ENCODE data around the gene ZNF507. TPM values are rescaled to one million over a fixed set of nuclear protein-coding genes. Genes with fewer than 3 reads are reported as not detected.

Gene ZNF507
- total RNA-seq, 4 donors from 2014 or later, result 12.6 to 19.1 (median 17.9) TPM

DNA sequence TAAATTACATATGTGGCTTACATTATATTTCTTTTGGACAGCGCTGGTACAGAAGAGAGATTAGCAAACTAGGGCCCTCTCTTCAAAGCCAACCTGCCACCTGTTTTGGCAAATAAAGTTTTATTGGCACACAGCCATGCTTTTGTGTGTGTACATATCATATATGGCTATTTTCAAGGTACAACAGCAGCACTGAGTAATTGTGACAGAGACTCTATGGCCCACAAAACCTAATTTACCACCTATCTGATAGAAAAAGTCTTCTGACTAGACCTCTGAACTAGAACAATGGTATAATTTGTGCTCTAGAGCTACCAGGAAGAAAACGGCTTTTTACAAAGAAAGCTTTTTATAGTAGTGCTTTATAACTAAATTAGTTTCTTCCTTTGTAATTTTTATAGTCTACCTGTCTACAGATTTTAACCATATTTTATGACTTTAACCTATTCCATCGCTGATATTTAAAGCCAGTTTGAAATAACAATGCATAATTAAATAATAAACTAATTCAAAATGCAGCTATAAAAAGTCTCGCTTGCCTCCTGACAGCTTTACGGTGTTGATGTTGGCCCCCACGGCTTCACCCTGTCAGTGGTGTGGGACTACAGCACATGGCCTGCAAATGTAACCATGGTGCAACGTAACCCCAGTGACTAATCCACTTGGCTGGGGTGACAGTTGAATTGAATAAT is 42.4 kb downstream of the ZNF507 start:
- Histone ChIP-seq H3K36me3 (peaks cover 5 to 34% (median 16%) of the 10 kb centered on the region in 4 donors), H3K27me3 (no peaks in the 10 kb centered on the region), H3K9me3 (no peaks in the 10 kb centered on the region), H3K4me1 (no peaks in the 10 kb centered on the region), H3K4me3 (no peak overlapping the region), H3K27ac (replicated peaks in 1 of 4) (no peak overlapping the region)
- 88% methylated on average over 7 of the region's 7 CpGs for WGBS
- no peak for TF ChIP-seq POLR2A (IDR thresholded peaks at IDR 0.05; ENCODE audit: low read depth)
- TF ChIP-seq, protein P1, sequence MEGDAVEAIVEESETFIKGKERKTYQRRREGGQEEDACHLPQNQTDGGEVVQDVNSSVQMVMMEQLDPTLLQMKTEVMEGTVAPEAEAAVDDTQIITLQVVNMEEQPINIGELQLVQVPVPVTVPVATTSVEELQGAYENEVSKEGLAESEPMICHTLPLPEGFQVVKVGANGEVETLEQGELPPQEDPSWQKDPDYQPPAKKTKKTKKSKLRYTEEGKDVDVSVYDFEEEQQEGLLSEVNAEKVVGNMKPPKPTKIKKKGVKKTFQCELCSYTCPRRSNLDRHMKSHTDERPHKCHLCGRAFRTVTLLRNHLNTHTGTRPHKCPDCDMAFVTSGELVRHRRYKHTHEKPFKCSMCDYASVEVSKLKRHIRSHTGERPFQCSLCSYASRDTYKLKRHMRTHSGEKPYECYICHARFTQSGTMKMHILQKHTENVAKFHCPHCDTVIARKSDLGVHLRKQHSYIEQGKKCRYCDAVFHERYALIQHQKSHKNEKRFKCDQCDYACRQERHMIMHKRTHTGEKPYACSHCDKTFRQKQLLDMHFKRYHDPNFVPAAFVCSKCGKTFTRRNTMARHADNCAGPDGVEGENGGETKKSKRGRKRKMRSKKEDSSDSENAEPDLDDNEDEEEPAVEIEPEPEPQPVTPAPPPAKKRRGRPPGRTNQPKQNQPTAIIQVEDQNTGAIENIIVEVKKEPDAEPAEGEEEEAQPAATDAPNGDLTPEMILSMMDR (IDR thresholded peaks at IDR 0.05), result no peak
- TF ChIP-seq EP300 (IDR thresholded peaks at IDR 0.05), result no peak
- TF ChIP-seq POLR2AphosphoS5 (IDR thresholded peaks at IDR 0.05), result no peak
- intact Hi-C loops (cut with DNase I), result no loop called here
- no peak for DNase-seq (ENCODE audit: extremely low spot score)

DNA sequence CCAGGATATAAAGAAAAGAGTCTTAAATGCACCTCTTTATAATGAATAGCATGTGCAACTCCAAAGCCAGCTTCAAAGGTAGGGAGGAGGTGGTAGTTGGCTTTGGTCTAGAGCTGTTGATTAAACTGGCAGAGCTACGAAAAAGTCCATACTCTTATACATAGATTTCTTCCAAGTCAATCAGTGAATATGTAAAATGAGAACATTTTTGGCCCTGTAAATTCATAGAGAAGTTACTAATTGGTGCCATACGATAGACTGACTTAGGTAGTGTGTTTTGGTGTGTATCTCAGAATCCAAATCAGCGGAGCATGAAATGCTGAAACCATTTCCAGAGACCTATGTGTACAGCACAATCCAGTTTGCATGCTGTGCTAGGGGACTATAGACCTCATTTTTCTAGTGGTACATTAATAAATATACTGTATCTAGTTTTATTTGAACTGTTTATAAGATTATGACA is 43.0 kb downstream of the ZNF507 start:
- WGBS, result 94% methylated on average over 3 of the region's 3 CpGs

DNA sequence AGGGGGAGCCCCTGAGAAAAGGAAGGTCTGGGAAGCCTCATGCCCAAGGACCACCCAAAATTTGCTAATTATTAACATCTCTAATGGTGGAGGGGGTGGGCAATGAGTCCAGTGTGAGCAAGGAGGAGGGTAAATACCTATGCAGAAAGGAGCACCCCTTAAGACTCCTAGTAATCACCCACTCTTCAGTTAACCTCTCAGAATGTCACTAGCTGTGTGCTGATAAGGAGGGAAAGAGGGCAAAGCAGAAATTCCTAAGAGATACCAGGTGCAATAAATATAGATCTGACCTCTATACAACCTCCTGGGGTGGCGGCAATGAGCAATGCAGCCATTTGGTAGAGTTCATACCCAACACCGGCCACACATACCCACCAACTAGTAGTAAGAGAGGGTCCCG is 47.5 kb downstream of the ZNF507 start:
- TF ChIP-seq POLR2A (IDR thresholded peaks at IDR 0.05; ENCODE audit: low read depth) (no peak), EP300 (IDR thresholded peaks at IDR 0.05) (no peak), POLR2AphosphoS5 (IDR thresholded peaks at IDR 0.05) (no peak)
- H3K27me3 ChIP-seq, result no peaks in the 10 kb centered on the region
- no peak overlapping the region for H3K4me3 ChIP-seq
- H3K27ac ChIP-seq (replicated peaks in 1 of 4), result no peak overlapping the region
- no peaks in the 10 kb centered on the region for H3K4me1 ChIP-seq
- no peaks in the 10 kb centered on the region for H3K9me3 ChIP-seq
- 95% methylated on average over 3 of the region's 3 CpGs for WGBS
- intact Hi-C loops (cut with DNase I), result no loop called here
- H3K36me3 ChIP-seq, result peaks cover 0 to 13% (median 0%) of the 10 kb centered on the region in 4 donors
- peak; percentile 53 for DNase-seq (ENCODE audit: extremely low spot score)

More for the DNA sequence above, 43.0 kb downstream of the ZNF507 start:
- H3K36me3 ChIP-seq, result peaks cover 0 to 28% (median 10%) of the 10 kb centered on the region in 4 donors
- intact Hi-C loops (cut with DNase I), result no loop called here
- H3K9me3 ChIP-seq, result no peaks in the 10 kb centered on the region
- no peak overlapping the region for H3K4me3 ChIP-seq
- TF ChIP-seq EP300 (IDR thresholded peaks at IDR 0.05) (no peak), POLR2AphosphoS5 (IDR thresholded peaks at IDR 0.05) (no peak), POLR2A (IDR thresholded peaks at IDR 0.05; ENCODE audit: low read depth) (no peak)
- TF ChIP-seq, protein P1 (IDR thresholded peaks at IDR 0.05), result no peak
- no peaks in the 10 kb centered on the region for H3K4me1 ChIP-seq
- H3K27ac ChIP-seq (replicated peaks in 1 of 4), result no peak overlapping the region
- peak; percentile 62 for DNase-seq (ENCODE audit: extremely low spot score)
- H3K27me3 ChIP-seq, result no peaks in the 10 kb centered on the region

DNA sequence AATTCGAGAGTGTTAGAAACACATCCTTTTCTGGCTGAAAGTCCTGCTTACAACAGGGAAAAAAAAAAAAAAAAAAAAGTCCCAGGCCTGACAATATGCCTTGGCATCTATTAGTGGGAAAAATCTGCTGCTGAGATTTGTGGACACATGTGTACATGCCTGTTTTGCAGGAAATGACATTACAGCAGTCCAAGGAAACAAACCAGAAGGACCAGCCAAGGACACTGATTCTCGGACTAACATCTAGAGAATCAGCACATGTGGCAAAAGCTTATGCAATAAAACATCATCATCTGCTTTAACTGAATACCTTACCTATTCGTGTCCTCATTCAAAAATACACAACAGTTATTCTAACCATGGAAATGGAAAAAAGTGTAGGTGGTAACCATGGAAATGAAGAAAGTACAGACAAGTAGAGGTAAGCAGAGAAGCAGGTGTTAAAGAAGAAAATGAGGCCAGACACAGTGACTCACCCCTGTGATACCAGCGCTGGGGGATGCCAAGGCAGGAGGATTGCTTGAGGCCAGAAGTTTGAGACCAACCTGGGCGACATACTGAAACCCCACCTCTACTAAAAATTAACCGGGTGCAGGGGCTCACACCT is 50.7 kb downstream of the ZNF507 start:
- Histone ChIP-seq H3K4me1 (no peaks in the 10 kb centered on the region), H3K27me3 (no peaks in the 10 kb centered on the region), H3K27ac (replicated peaks in 1 of 4) (no peak overlapping the region), H3K9me3 (no peaks in the 10 kb centered on the region), H3K36me3 (peaks cover 0 to 13% (median 0%) of the 10 kb centered on the region in 4 donors), H3K4me3 (no peak overlapping the region)
- TF ChIP-seq, protein P1 (IDR thresholded peaks at IDR 0.05), result no peak
- TF ChIP-seq EP300 (IDR thresholded peaks at IDR 0.05) (no peak), POLR2A (IDR thresholded peaks at IDR 0.05; ENCODE audit: low read depth) (no peak), POLR2AphosphoS5 (IDR thresholded peaks at IDR 0.05) (no peak)
- DNase-seq (ENCODE audit: extremely low spot score), result peak; percentile 53
- 98% methylated on average over 6 of the region's 6 CpGs for WGBS
- intact Hi-C loops (cut with DNase I), result no loop called here

DNA sequence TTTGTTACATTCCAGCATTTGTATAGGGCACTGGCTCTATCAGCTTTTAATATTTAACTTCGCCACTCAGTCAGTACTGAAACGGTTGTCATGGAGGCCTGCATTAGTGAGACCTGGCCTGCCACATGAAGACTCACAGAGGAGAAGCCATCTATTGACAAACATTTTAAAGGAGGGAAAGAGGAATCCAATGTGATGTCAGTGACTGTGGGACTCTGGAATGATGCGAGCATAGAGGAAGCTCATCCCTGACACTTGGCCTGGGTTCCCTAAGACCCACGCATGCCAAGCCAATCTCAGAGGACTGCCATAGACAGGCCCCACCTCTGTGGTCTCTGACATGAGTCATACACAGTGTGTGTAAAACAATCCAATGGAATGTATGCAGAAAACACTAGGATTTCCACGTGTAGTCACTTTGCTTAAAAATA is 52.3 kb downstream of the ZNF507 start:
- peak; percentile 74 for DNase-seq (ENCODE audit: extremely low spot score)
- H3K9me3 ChIP-seq, result no peaks in the 10 kb centered on the region
- intact Hi-C loops (cut with DNase I), result no loop called here
- H3K36me3 ChIP-seq, result peaks cover 0 to 13% (median 0%) of the 10 kb centered on the region in 4 donors
- no peaks in the 10 kb centered on the region for H3K27me3 ChIP-seq
- H3K27ac ChIP-seq (replicated peaks in 1 of 4), result no peak overlapping the region
- TF ChIP-seq POLR2A (IDR thresholded peaks at IDR 0.05; ENCODE audit: low read depth) (no peak), POLR2AphosphoS5 (IDR thresholded peaks at IDR 0.05) (no peak), EP300 (IDR thresholded peaks at IDR 0.05) (no peak)
- TF ChIP-seq, protein P1 (IDR thresholded peaks at IDR 0.05), result no peak
- H3K4me1 ChIP-seq, result no peaks in the 10 kb centered on the region
- 84% methylated on average over 5 of the region's 5 CpGs for WGBS
- H3K4me3 ChIP-seq, result no peak overlapping the region

Data from esophagus muscularis mucosa (tissue), 4 donors.